GM12892 (cell line): ENCODE measurements around the gene MGAT4A.

Experiments
- POLR2A ChIP-seq: IDR thresholded peaks from 2 replicates; pipeline ENCODE4 v1.6.1; 2011; ENCODE audit warnings: low read depth, low read length, control low read depth
- POLR2AphosphoS5 ChIP-seq: IDR thresholded peaks from 2 replicates; pipeline ENCODE4 v1.6.1; 2011; ENCODE audit warnings: low read depth, low read length, control low read depth
- TAF1 ChIP-seq: IDR thresholded peaks from 2 replicates; pipeline ENCODE4 v1.6.1; 2011; ENCODE audit warnings: low read depth, mild to moderate bottlenecking, control low read depth, low read length, borderline replicate concordance

DNA sequence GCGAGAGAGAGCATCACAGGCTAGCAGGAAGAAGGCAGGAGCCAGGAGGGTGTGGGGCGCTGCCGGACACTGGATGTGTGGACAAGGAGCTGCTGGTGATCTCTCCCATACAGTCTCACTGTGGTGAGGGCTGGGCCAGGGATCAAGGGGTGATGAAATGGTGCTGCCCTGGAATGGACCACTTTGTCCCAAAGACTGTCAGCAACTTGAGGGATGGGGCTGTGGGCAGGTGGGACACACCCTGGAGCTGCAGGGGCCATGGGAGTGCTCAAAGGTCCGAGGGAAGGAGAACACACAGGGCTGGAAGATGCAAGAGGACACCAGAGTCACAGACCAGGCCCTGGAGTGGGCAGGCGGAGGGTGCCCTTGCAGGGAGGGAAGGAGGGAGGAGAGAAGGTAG, 160.6 kb downstream of the MGAT4A start:
- TF ChIP-seq POLR2A (no peak), TAF1 (no peak), POLR2AphosphoS5 (no peak)
